Measurements from ENCODE around the gene PTPRD.

GRCh38 chr9:9341203-9341602, 1271.6 kb downstream of the PTPRD start:
- no peak for TF ChIP-seq ELF1 (IDR thresholded peaks at IDR 0.05; ENCODE audit: borderline replicate concordance, low read depth)
- TF ChIP-seq CTCF (IDR thresholded peaks at IDR 0.05 in 2 of 3, conservative IDR thresholded peaks at IDR 0.05 in 1 of 3; ENCODE audit: borderline replicate concordance in 1 of 3, insufficient read depth in 1 of 3, low read depth in 2 of 3, low read length in 2 of 3): no peak
- no peak for TF ChIP-seq POLR2A (IDR thresholded peaks at IDR 0.05; ENCODE audit: borderline replicate concordance, extremely low read depth, insufficient read depth, insufficient read length)
- no peak for TF ChIP-seq EZH2 (IDR thresholded peaks at IDR 0.05)
- no peak for TF ChIP-seq MAX (IDR thresholded peaks at IDR 0.05)
- no peak for TF ChIP-seq REST (IDR thresholded peaks at IDR 0.05; ENCODE audit: low read depth)
- TF ChIP-seq POLR2AphosphoS5 (IDR thresholded peaks at IDR 0.05; ENCODE audit: low read depth, low read length): no peak
- no peak for TF ChIP-seq ZNF274 (IDR thresholded peaks at IDR 0.05; ENCODE audit: low read depth, low read length)
- no peak for TF ChIP-seq EZH2phosphoT487 (IDR thresholded peaks at IDR 0.05; ENCODE audit: borderline replicate concordance)
- no peak for TF ChIP-seq TCF7L2 (IDR thresholded peaks at IDR 0.05; ENCODE audit: borderline replicate concordance, extremely low read depth, insufficient read depth, insufficient read length)
- TF ChIP-seq SP1 (IDR thresholded peaks at IDR 0.05; ENCODE audit: low read depth): no peak
